ENCODE results near the gene PROX1.

- TF ChIP-seq CTCF (IDR thresholded peaks at IDR 0.05; ENCODE audit: borderline replicate concordance, extremely low read depth, low read length, poor library complexity, severe bottlenecking): no peak
- no peak for TF ChIP-seq EZH2 (IDR thresholded peaks at IDR 0.05; ENCODE audit: borderline replicate concordance, low read depth, low read length, severe bottlenecking)
Measured at GRCh38 chr1:213989002-213989855, 1.5 kb downstream of the PROX1 start.

Data from DND-41 (cell line).